Suppressor macrophage treated with lipopolysaccharide for 1 hour (primary cell): Measurements from ENCODE around the gene THBS3.
"Not testable (repeated sequence)": the region's sequence is repeated elsewhere in the genome, so short reads cannot be mapped to it uniquely, and the experiment has no call there.

Source experiments
- DNase-seq, 3 donors: peaks; one replicate each; pipeline ENCODE4 v3.0.0-alpha.2; 2020 to 2022

THBS3 gene

GRCh38 chr1:155172732-155173477, 34.8 kb downstream of the THBS3 start, which contains the start of gene KRTCAP2:
TSS of gene KRTCAP2 (minus strand) at chr1:155173304. CDS start at chr1:155173224, 80 bp downstream.
- peak; percentile 96 to 98 (median 96) for DNase-seq

- DNase-seq, result peak in 2 of 3 donors; percentile 38 to 62
These were observed 35.6 kb downstream of the THBS3 start for GRCh38 chr1:155171836-155172731.

GRCh38 chr1:155170806-155171205, 36.9 kb downstream of the THBS3 start:
- DNase-seq, result no peak

GRCh38 chr1:155170101-155170785, 37.5 kb downstream of the THBS3 start:
- DNase-seq, result no peak

GRCh38 chr1:155169541-155169940, 38.2 kb downstream of the THBS3 start:
- no peak for DNase-seq

- no peak for DNase-seq
These were observed 39.1 kb downstream of the THBS3 start for GRCh38 chr1:155168456-155169210.

- DNase-seq, result not testable (repeated sequence)
These were observed 39.6 kb downstream of the THBS3 start for GRCh38 chr1:155168105-155168445.

GRCh38 chr1:155167166-155168104, 40.3 kb downstream of the THBS3 start:
- peak; percentile 91 to 95 (median 95) for DNase-seq

GRCh38 chr1:155166471-155167165, 41.1 kb downstream of the THBS3 start:
- DNase-seq, result peak in 1 of 3 donors; percentile 31

GRCh38 chr1:155166051-155166470, 41.6 kb downstream of the THBS3 start:
- DNase-seq, result no peak

- DNase-seq, result not testable (repeated sequence)
These were observed 43.1 kb downstream of the THBS3 start for GRCh38 chr1:155164625-155165024.

- DNase-seq, result not testable (repeated sequence)
These were observed 43.9 kb downstream of the THBS3 start for GRCh38 chr1:155163785-155164184.

GRCh38 chr1:155162631-155163030, 45.1 kb downstream of the THBS3 start:
- DNase-seq, result not testable (repeated sequence)

GRCh38 chr1:155160128-155160527, 47.6 kb downstream of the THBS3 start:
- DNase-seq, result no peak

- no peak for DNase-seq
These were observed 48.7 kb downstream of the THBS3 start for GRCh38 chr1:155158991-155159390.

- DNase-seq, result not testable (repeated sequence)
These were observed 51.6 kb downstream of the THBS3 start for GRCh38 chr1:155155996-155156643.
